H1 (cell line): ENCODE measurements around the gene NDUFB10. TPM values are rescaled to one million over a fixed set of nuclear protein-coding genes. Genes with fewer than 3 reads are reported as not detected.

Experiments used
- CTCF ChIA-PET: fragments of 300-600 bp; sonication (Branson Sonifier 250); formaldehyde crosslinking; loops from one replicate; lab custom pipeline; 2021; ENCODE audit not compliant: partially characterized antibody; lab: Charles Lee
- POLR2A ChIA-PET: fragments of 300-600 bp; sonication (Branson Sonifier 250); formaldehyde crosslinking; loops from one replicate; lab custom pipeline; 2021; ENCODE audit warnings: inconsistent platforms; ENCODE audit not compliant: partially characterized antibody; lab: Charles Lee
- DNase-seq, 2 experiments: peaks; one replicate each; pipeline versions ENCODE4 v3.0.0 to v3.0.0-alpha.2; 2010 to 2022; ENCODE audit warnings: low spot score in 2 of 2, low read depth in 1 of 2, mixed read lengths in 1 of 2
- FAIRE-seq: peaks from 2 replicates; lab custom pipeline; 2011; peaks lifted over from hg19 to GRCh38; lab: Jason Lieb, UNC
- H2AFZ ChIP-seq: 2 replicates; pipeline ENCODE4 v1.8.1; 2012; ENCODE audit warnings: low read length, inconsistent platforms
- H2AK5ac ChIP-seq: 2 replicates; pipeline ENCODE4 v1.6.1; 2013; ENCODE audit warnings: low read depth, low read length
- H2BK120ac ChIP-seq: replicated peaks from 2 replicates; pipeline ENCODE3; 2013; ENCODE audit warnings: low read depth, low read length, inconsistent platforms
- H2BK12ac ChIP-seq: 2 replicates; pipeline ENCODE4 v1.6.1; 2013; ENCODE audit warnings: low read depth, low read length
- H2BK15ac ChIP-seq: 2 replicates; pipeline ENCODE4 v1.6.1; 2013; ENCODE audit warnings: low read length
- H2BK20ac ChIP-seq: 2 replicates; pipeline ENCODE4 v1.6.1; 2013; ENCODE audit warnings: low read length
- H2BK5ac ChIP-seq: 2 replicates; pipeline ENCODE4 v1.6.1; 2013; ENCODE audit warnings: low read depth, low read length
- H3K14ac ChIP-seq: 2 replicates; pipeline ENCODE4 v1.6.1; 2013; ENCODE audit warnings: inconsistent platforms; ENCODE audit not compliant: insufficient read length
- H3K18ac ChIP-seq: 2 replicates; pipeline ENCODE4 v1.6.1; 2013; ENCODE audit warnings: low read length; ENCODE audit errors: extremely low read depth
- H3K23ac ChIP-seq: 2 replicates; pipeline ENCODE4 v1.6.1; 2013; ENCODE audit warnings: inconsistent platforms; ENCODE audit not compliant: insufficient read length
- H3K23me2 ChIP-seq: 2 replicates; pipeline ENCODE4 v1.6.1; 2013; ENCODE audit warnings: low read depth, low read length
- H3K27ac ChIP-seq: 2 replicates; pipeline ENCODE4 v1.6.1; 2011; ENCODE audit warnings: low read depth, low read length, inconsistent platforms
- H3K27me3 ChIP-seq, 4 experiments: replicated peaks in 1 of 4; 1 replicate in 1 of 4; 2 replicates in 3 of 4; pipeline versions ENCODE4 v1.6.1 to v1.8.1; 2011 to 2013; ENCODE audit warnings: low read length in 3 of 4, mild to moderate bottlenecking in 3 of 4, inconsistent platforms in 2 of 4, mixed read lengths in 2 of 4, moderate library complexity in 1 of 4; ENCODE audit not compliant: control insufficient read depth in 3 of 4, insufficient read depth in 3 of 4; ENCODE audit errors: extremely low read depth in 1 of 4
- H3K36me3 ChIP-seq, 4 experiments: 2 replicates each; pipeline versions ENCODE4 v1.6.1 to v1.8.1; 2011 to 2013; ENCODE audit warnings: mild to moderate bottlenecking in 4 of 4, low read length in 3 of 4, moderate library complexity in 2 of 4, control low read depth in 1 of 4, inconsistent platforms in 1 of 4; ENCODE audit not compliant: insufficient read depth in 4 of 4, control insufficient read depth in 2 of 4
- H3K4ac ChIP-seq: replicated peaks from 2 replicates; pipeline ENCODE3; 2013; ENCODE audit warnings: low read length, low read depth, mixed read lengths, inconsistent platforms; ENCODE audit not compliant: insufficient read length
- H3K4me1 ChIP-seq, 4 experiments: replicated peaks in 1 of 4; 1 replicate in 1 of 4; 2 replicates in 3 of 4; pipeline versions ENCODE4 v1.6.1 to v1.8.1; 2011 to 2013; ENCODE audit warnings: low read length in 3 of 4, inconsistent platforms in 2 of 4, mixed read lengths in 1 of 4; ENCODE audit not compliant: insufficient read depth in 4 of 4, control insufficient read depth in 3 of 4
- H3K4me2 ChIP-seq, 2 experiments: 2 replicates each; pipeline versions ENCODE4 v1.6.1 to v1.8.1; 2011 to 2013; ENCODE audit warnings: low read depth in 2 of 2, low read length in 2 of 2, control low read depth in 1 of 2, inconsistent platforms in 1 of 2, mild to moderate bottlenecking in 1 of 2; ENCODE audit not compliant: insufficient read depth in 1 of 2
- H3K4me3 ChIP-seq, 4 experiments: fragments of 200-600, 300-600 bp in 1 of 4; sonication (generic), shearing (Covaris generic), sonication (Bioruptor Twin) in 1 of 4; 2 replicates each; pipeline versions ENCODE4 v1.5.1 to v1.8.1; 2011 to 2016; ENCODE audit warnings: low read length in 4 of 4, low read depth in 3 of 4, control low read depth in 2 of 4, inconsistent platforms in 2 of 4, mild to moderate bottlenecking in 2 of 4, mixed read lengths in 1 of 4, moderate library complexity in 1 of 4; ENCODE audit not compliant: insufficient read depth in 2 of 4; ENCODE audit errors: extremely low read depth in 1 of 4
- H3K56ac ChIP-seq: replicated peaks from 2 replicates; pipeline ENCODE3; 2013; ENCODE audit warnings: low read depth, mild to moderate bottlenecking, mixed read lengths, low read length, inconsistent platforms; ENCODE audit not compliant: insufficient read length
- H3K79me1 ChIP-seq: 2 replicates; pipeline ENCODE4 v1.6.1; 2013; ENCODE audit warnings: low read depth, low read length, control low read depth
- H3K79me2 ChIP-seq, 2 experiments: 2 replicates each; pipeline versions ENCODE4 v1.6.1 to v1.8.1; 2012 to 2013; ENCODE audit warnings: low read length in 2 of 2, mild to moderate bottlenecking in 2 of 2, inconsistent platforms in 1 of 2; ENCODE audit not compliant: insufficient read depth in 2 of 2, control insufficient read depth in 1 of 2
- H3K9ac ChIP-seq, 4 experiments: replicated peaks in 1 of 4; 1 replicate in 1 of 4; 2 replicates in 3 of 4; pipeline versions ENCODE4 v1.6.1 to v1.8.1; 2011 to 2013; ENCODE audit warnings: low read depth in 3 of 4, low read length in 3 of 4, control low read depth in 2 of 4, mild to moderate bottlenecking in 2 of 4, moderate library complexity in 2 of 4, inconsistent platforms in 1 of 4; ENCODE audit errors: extremely low read depth in 1 of 4
- H3K9me3 ChIP-seq, 2 experiments: 2 replicates each; pipeline versions ENCODE4 v1.6.1 to v1.8.1; 2012 to 2013; ENCODE audit warnings: mild to moderate bottlenecking in 2 of 2, moderate library complexity in 2 of 2, control low read depth in 1 of 2, inconsistent platforms in 1 of 2, low read depth in 1 of 2, low read length in 1 of 2, mixed read lengths in 1 of 2; ENCODE audit not compliant: insufficient read depth in 2 of 2
- H4K20me1 ChIP-seq, 2 experiments: replicated peaks in 1 of 2; 2 replicates each; pipeline versions ENCODE3 to v1.8.1; 2011 to 2013; ENCODE audit warnings: inconsistent platforms in 2 of 2, low read length in 2 of 2, mild to moderate bottlenecking in 1 of 2; ENCODE audit not compliant: insufficient read depth in 2 of 2, control insufficient read depth in 1 of 2
- H4K5ac ChIP-seq: 2 replicates; pipeline ENCODE4 v1.6.1; 2013; ENCODE audit warnings: low read length, low read depth, mixed read lengths, inconsistent platforms; ENCODE audit not compliant: insufficient read length
- H4K8ac ChIP-seq: 2 replicates; pipeline ENCODE4 v1.8.0; 2013; ENCODE audit warnings: mild to moderate bottlenecking, moderate library complexity, low read length, inconsistent platforms; ENCODE audit not compliant: insufficient read depth; ENCODE audit errors: extremely low read depth
- H4K91ac ChIP-seq: replicated peaks from 2 replicates; pipeline ENCODE3; 2013; ENCODE audit warnings: low read length, mixed read lengths, inconsistent platforms; ENCODE audit not compliant: insufficient read length
- CHD2 ChIP-seq: IDR thresholded peaks from 2 replicates; pipeline ENCODE4 v1.6.1; 2012; ENCODE audit warnings: low read length, improper control_type of control experiment
- E2F6 ChIP-seq: IDR thresholded peaks from 2 replicates; pipeline ENCODE4 v1.6.1; 2012; ENCODE audit warnings: inconsistent platforms
- EGR1 ChIP-seq: IDR thresholded peaks from 2 replicates; pipeline ENCODE4 v1.6.1; 2011; ENCODE audit warnings: low read depth, low read length, borderline replicate concordance
- EZH2 ChIP-seq: fragments of 200-600 bp; sonication (generic); IDR thresholded peaks from 2 replicates; pipeline ENCODE4 v1.7.1; 2012; ENCODE audit warnings: low read depth, mild to moderate bottlenecking, moderate library complexity, low read length, inconsistent platforms; ENCODE audit not compliant: severe bottlenecking
- HDAC6 ChIP-seq: IDR thresholded peaks from one replicate; pipeline ENCODE4 v1.7.1; 2012; ENCODE audit warnings: low read depth, mild to moderate bottlenecking, inconsistent platforms, low read length, moderate library complexity
- JUND ChIP-seq: IDR thresholded peaks from 2 replicates; pipeline ENCODE4 v1.6.1; 2011; ENCODE audit warnings: mild to moderate bottlenecking, improper control_type of control experiment, low read length
- KDM4A ChIP-seq: IDR thresholded peaks from one replicate; pipeline ENCODE4 v1.7.1; 2012; ENCODE audit warnings: low read depth, mild to moderate bottlenecking, moderate library complexity, low read length, inconsistent platforms; ENCODE audit not compliant: severe bottlenecking
- MAX ChIP-seq: IDR thresholded peaks from 2 replicates; pipeline ENCODE4 v1.6.1; 2012; ENCODE audit warnings: inconsistent platforms
- NRF1 ChIP-seq: IDR thresholded peaks from 2 replicates; pipeline ENCODE4 v1.6.1; 2011; ENCODE audit warnings: mild to moderate bottlenecking, low read depth, low read length, improper control_type of control experiment
- RNF2 ChIP-seq: fragments of 200-900, 300-1000 bp; sonication (generic); IDR thresholded peaks from 2 replicates; pipeline ENCODE4 v1.7.1; 2016; ENCODE audit warnings: borderline replicate concordance, low read depth, mild to moderate bottlenecking, antibody characterized with exemption, low read length; ENCODE audit not compliant: poor library complexity, severe bottlenecking; ENCODE audit errors: missing control alignments
- RXRA ChIP-seq: IDR thresholded peaks from 2 replicates; pipeline ENCODE4 v1.6.1; 2011; ENCODE audit warnings: low read depth, mild to moderate bottlenecking, low read length, moderate library complexity; ENCODE audit not compliant: insufficient read depth
- WGBS, 2 experiments: shearing (Covaris generic) in 1 of 2; methylation state at CpG; one replicate each; pipeline versions ENCODE4 v1.1.6 to v1.1.7; 2013 to 2015; ENCODE audit warnings: low lambda C conversion rate in 2 of 2, mixed read lengths in 2 of 2, inconsistent platforms in 1 of 2, low coverage in 1 of 2, missing lambda C conversion rate in 1 of 2; ENCODE audit not compliant: insufficient replicate concordance in 2 of 2, insufficient coverage in 1 of 2, insufficient read length in 1 of 2; ENCODE audit errors: extremely low coverage in 1 of 2, missing lambda C conversion rate in 1 of 2; 5-methylcytosine and 5-hydroxymethylcytosine counted together
- polyA plus RNA-seq, 7 experiments: library from polyadenylated mRNA; depleted of rRNA in 3 of 7; stranded (reverse) in 5 of 7; unstranded in 2 of 7; fragments of >200 nt in 5 of 7; fragments of 200-250 nt in 2 of 7; gene quantifications; 1 replicate in 5 of 7; 2 replicates in 1 of 7; 4 replicates in 1 of 7; pipeline versions ENCODE4 v1.2.1 to v1.2.3, GENCODE V29; 2011 to 2013; ENCODE audit warnings: missing spikeins in 2 of 7, mixed read lengths in 2 of 7
- total RNA-seq: library from RNA; stranded (reverse); fragmentation: NEBNext Ultra II Directional; extraction: Animal tissue kit (Norgen Biotek cat#: 25700); gene quantifications from 2 replicates; pipeline ENCODE4 v1.2.1, GENCODE V29; 2021

NDUFB10 gene
- total and polyA plus RNA-seq, 2 of the 8 experiments (the other 6 are each of a cell fraction or from before 2014, with no cell fraction given), result 183 to 194 TPM

- H4K8ac ChIP-seq, result no peak overlapping the region; the same call in 1 of the 2 replicates
- ChIA-PET CTCF (no interaction called here), POLR2A (interaction anchor here (1.0 to 2.1 kb wide), 2 partner anchors 10 to 47 kb away, joined by 4 to 15 read pairs; partner anchors contain the start of gene RPS2)
- H2AFZ ChIP-seq, result no peak overlapping the region
- H3K36me3 ChIP-seq, result peaks cover 0 to 7% (median 0%) of the 10 kb centered on the region in 4 experiments; a peak in 1 of 8 replicates
- no peak overlapping the region for H4K5ac ChIP-seq
- no peak overlapping the region for H2BK20ac ChIP-seq
- peaks cover 0 to 37% (median 23%) of the 10 kb centered on the region in 4 experiments; a peak in 6 of 7 replicates for H3K4me1 ChIP-seq
- no peak overlapping the region for H3K27ac ChIP-seq
- no peak overlapping the region for H4K91ac ChIP-seq
- H3K4me3 ChIP-seq, result peak overlapping the region; percentile 7 to 54 (median 24); a peak in 6 of 8 replicates
- peaks cover 4 to 9% of the 10 kb centered on the region in 2 experiments for H4K20me1 ChIP-seq
- DNase-seq (no peak), FAIRE-seq (no peak)
- H3K56ac ChIP-seq, result no peak overlapping the region
- H2BK120ac ChIP-seq, result no peak overlapping the region
- H3K14ac ChIP-seq, result no peak overlapping the region
- peaks cover 39 to 81% (median 65%) of the 10 kb centered on the region in 4 experiments for H3K27me3 ChIP-seq
- 6% methylated on average over 9 of the region's 81 CpGs; no CpG with 5 or more reads in 1 of the 2 experiments for WGBS, 2 experiments
- H3K4me2 ChIP-seq, result peak overlapping the region; percentile 65 to 80
- no peak overlapping the region for H3K9ac ChIP-seq
- no peak overlapping the region for H3K23ac ChIP-seq
- H2BK15ac ChIP-seq, result no peak overlapping the region
- no peaks in the 10 kb centered on the region for H3K79me2 ChIP-seq
- no peak overlapping the region for H2BK5ac ChIP-seq
- H3K23me2 ChIP-seq, result peaks cover 9% of the 10 kb centered on the region; the same call in 1 of the 2 replicates
- no peak overlapping the region for H2AK5ac ChIP-seq
- H3K4ac ChIP-seq, result no peak overlapping the region
- H2BK12ac ChIP-seq, result no peak overlapping the region
- H3K9me3 ChIP-seq, result no peaks in the 10 kb centered on the region
- no peak overlapping the region for H3K18ac ChIP-seq
- no peaks in the 10 kb centered on the region for H3K79me1 ChIP-seq
- TF ChIP-seq JUND (no peak), HDAC6 (no peak), E2F6 (0 out of 2 replicates have a peak, but pooled peaks have one; percentile 23), RNF2 (peak; percentile 74), RXRA (no peak), NRF1 (no peak), KDM4A (peak; percentile 33), EGR1 (no peak), CHD2 (no peak), MAX (0 out of 2 replicates have a peak, but pooled peaks have one; percentile 21), EZH2 (peak; percentile 93)
Measured at GRCh38 chr16:1917665-1918350, 41.5 kb upstream of the NDUFB10 start.
